HepG2 (cell line): ENCODE data around the gene ABCB4. TPM values are rescaled to one million over a fixed set of nuclear protein-coding genes. Genes with fewer than 3 reads are reported as not detected.

Source experiments
- BCL6 ChIP-seq: IDR thresholded peaks from 2 replicates; pipeline ENCODE4 v1.6.1; 2016; ENCODE audit warnings: missing genetic modification reagents, missing compliant biosample characterization
- CBX5 ChIP-seq: sonication (generic); formaldehyde crosslinking; IDR thresholded peaks from 2 replicates; pipeline ENCODE4 v1.4.0; 2020; ENCODE audit warnings: missing genetic modification reagents, borderline replicate concordance
- DPF2 ChIP-seq: sonication (generic); formaldehyde crosslinking; IDR thresholded peaks from 2 replicates; pipeline ENCODE4 v1.4.0; 2020; ENCODE audit warnings: mild to moderate bottlenecking, low read depth, missing genetic modification reagents, borderline replicate concordance
- FOXK2 ChIP-seq: fragments of 450-650 bp; IDR thresholded peaks from 2 replicates; pipeline ENCODE4 v1.6.1; 2016
- HCFC1 ChIP-seq: fragments of 150-350 bp; IDR thresholded peaks from 2 replicates; pipeline ENCODE4 v1.6.1; 2014; ENCODE audit warnings: low read depth, low read length
- HDAC6 ChIP-seq: fragments of 200-600 bp; sonication (generic); IDR thresholded peaks from 2 replicates; pipeline ENCODE4 v1.7.0; 2017; ENCODE audit warnings: mild to moderate bottlenecking, antibody characterized with exemption, low read length, low read depth
- KLF12 ChIP-seq: sonication (generic); formaldehyde crosslinking; IDR thresholded peaks from 2 replicates; pipeline ENCODE4 v1.4.0; 2020; ENCODE audit warnings: missing genetic modification reagents, borderline replicate concordance
- MAFG ChIP-seq: sonication (generic); formaldehyde crosslinking; IDR thresholded peaks from 2 replicates; pipeline ENCODE4 v1.5.1; 2020; ENCODE audit warnings: mild to moderate bottlenecking, missing genetic modification reagents
- NBN ChIP-seq: fragments of 450-650 bp; conservative IDR thresholded peaks from 2 replicates; pipeline ENCODE4 v1.6.1; 2017
- ONECUT2 ChIP-seq: sonication (generic); formaldehyde crosslinking; IDR thresholded peaks from 2 replicates; pipeline ENCODE4 v1.4.0; 2020; ENCODE audit warnings: missing genetic modification reagents
- PCBP1 ChIP-seq: fragments of 200-400 bp; formaldehyde crosslinking; IDR thresholded peaks from 2 replicates; pipeline ENCODE4 v1.6.1; 2017; ENCODE audit warnings: mild to moderate bottlenecking, low read depth, low read length, borderline replicate concordance
- SMC3 ChIP-seq: IDR thresholded peaks from 2 replicates; pipeline ENCODE4 v1.6.1; 2011; ENCODE audit warnings: low read length, improper control_type of control experiment
- TSC22D2 ChIP-seq: sonication (generic); formaldehyde crosslinking; IDR thresholded peaks from 2 replicates; pipeline ENCODE4 v1.5.1; 2020; ENCODE audit warnings: missing genetic modification reagents, mild to moderate bottlenecking, borderline replicate concordance
- YY1 ChIP-seq: IDR thresholded peaks from 2 replicates; pipeline ENCODE4 v1.6.1; 2011; ENCODE audit warnings: low read length, low read depth, moderate library complexity, mild to moderate bottlenecking; ENCODE audit not compliant: insufficient read depth, insufficient replicate concordance
- ZNF274 ChIP-seq: sonication (generic); formaldehyde crosslinking; IDR thresholded peaks from 2 replicates; pipeline ENCODE4 v1.5.1; 2020; ENCODE audit warnings: mild to moderate bottlenecking, missing genetic modification reagents
- ZNF335 ChIP-seq: sonication (generic); formaldehyde crosslinking; IDR thresholded peaks from 2 replicates; pipeline ENCODE4 v1.4.0; 2020; ENCODE audit warnings: missing genetic modification reagents
- ZNF879 ChIP-seq: sonication (generic); formaldehyde crosslinking; IDR thresholded peaks from 2 replicates; pipeline ENCODE4 v1.8.1; 2023; ENCODE audit warnings: missing genetic modification reagents
- polyA plus RNA-seq, 8 experiments: library from polyadenylated mRNA; depleted of rRNA in 3 of 8; stranded (reverse) in 7 of 8; unstranded in 1 of 8; fragments of >200 nt; fragmentation: Illumina TruSeq in 4 of 8; extraction: Trizol in 4 of 8; gene quantifications; 2 replicates each; pipeline versions ENCODE4 v1.2.1 to v1.2.3, GENCODE V29; 2011 to 2016; ENCODE audit warnings: low read depth in 4 of 8, missing spikeins in 1 of 8, mixed read lengths in 1 of 8; ENCODE audit not compliant: insufficient read depth in 1 of 8
- total RNA-seq, 5 experiments: library from RNA; depleted of rRNA; stranded (reverse); fragments of >200 nt; fragmentation: Illumina TruSeq; extraction: Trizol; gene quantifications; 2 replicates each; pipeline ENCODE4 v1.2.3, GENCODE V29; 2016; ENCODE audit warnings: low read depth in 1 of 5
- TF ChIP-seq, protein P1 (sequence below): sonication (generic); formaldehyde crosslinking; IDR thresholded peaks from 2 replicates; pipeline ENCODE4 v1.4.0; 2020; ENCODE audit warnings: mild to moderate bottlenecking, missing genetic modification reagents
- TF ChIP-seq, protein P2 (sequence below): fragments of 450-650 bp; IDR thresholded peaks from 2 replicates; pipeline ENCODE4 v1.6.1; 2016
- TF ChIP-seq, protein P3 (sequence below): sonication (generic); formaldehyde crosslinking; IDR thresholded peaks from 2 replicates; pipeline ENCODE4 v1.8.0; 2022; ENCODE audit warnings: mild to moderate bottlenecking, missing genetic modification reagents

Gene ABCB4
- total and polyA plus RNA-seq, 2 of the 13 experiments (the other 11 are each of a cell fraction or from before 2014, with no cell fraction given) = 18.0 to 32.4 TPM

DNA sequence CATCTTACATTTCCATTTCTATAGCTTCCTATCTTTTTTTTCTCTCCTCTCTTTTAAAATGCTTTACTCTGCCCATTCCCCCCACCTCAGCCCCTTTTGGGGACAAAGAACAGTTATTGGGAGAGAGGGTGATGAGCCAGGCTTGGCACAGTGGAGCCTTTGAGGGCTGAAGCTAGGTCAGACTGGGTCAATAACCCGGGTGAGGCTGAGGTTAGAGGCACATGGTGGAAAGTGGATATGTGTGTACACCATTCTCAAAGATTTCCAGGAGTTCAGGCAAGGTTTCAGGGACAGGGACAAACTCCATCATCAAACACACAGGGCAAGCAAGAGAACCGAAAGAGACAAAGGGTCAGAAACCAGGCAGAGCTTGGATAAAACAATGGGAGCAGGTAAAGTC is 11.5 kb downstream of the ABCB4 start (continued):
- TF ChIP-seq, protein P1, sequence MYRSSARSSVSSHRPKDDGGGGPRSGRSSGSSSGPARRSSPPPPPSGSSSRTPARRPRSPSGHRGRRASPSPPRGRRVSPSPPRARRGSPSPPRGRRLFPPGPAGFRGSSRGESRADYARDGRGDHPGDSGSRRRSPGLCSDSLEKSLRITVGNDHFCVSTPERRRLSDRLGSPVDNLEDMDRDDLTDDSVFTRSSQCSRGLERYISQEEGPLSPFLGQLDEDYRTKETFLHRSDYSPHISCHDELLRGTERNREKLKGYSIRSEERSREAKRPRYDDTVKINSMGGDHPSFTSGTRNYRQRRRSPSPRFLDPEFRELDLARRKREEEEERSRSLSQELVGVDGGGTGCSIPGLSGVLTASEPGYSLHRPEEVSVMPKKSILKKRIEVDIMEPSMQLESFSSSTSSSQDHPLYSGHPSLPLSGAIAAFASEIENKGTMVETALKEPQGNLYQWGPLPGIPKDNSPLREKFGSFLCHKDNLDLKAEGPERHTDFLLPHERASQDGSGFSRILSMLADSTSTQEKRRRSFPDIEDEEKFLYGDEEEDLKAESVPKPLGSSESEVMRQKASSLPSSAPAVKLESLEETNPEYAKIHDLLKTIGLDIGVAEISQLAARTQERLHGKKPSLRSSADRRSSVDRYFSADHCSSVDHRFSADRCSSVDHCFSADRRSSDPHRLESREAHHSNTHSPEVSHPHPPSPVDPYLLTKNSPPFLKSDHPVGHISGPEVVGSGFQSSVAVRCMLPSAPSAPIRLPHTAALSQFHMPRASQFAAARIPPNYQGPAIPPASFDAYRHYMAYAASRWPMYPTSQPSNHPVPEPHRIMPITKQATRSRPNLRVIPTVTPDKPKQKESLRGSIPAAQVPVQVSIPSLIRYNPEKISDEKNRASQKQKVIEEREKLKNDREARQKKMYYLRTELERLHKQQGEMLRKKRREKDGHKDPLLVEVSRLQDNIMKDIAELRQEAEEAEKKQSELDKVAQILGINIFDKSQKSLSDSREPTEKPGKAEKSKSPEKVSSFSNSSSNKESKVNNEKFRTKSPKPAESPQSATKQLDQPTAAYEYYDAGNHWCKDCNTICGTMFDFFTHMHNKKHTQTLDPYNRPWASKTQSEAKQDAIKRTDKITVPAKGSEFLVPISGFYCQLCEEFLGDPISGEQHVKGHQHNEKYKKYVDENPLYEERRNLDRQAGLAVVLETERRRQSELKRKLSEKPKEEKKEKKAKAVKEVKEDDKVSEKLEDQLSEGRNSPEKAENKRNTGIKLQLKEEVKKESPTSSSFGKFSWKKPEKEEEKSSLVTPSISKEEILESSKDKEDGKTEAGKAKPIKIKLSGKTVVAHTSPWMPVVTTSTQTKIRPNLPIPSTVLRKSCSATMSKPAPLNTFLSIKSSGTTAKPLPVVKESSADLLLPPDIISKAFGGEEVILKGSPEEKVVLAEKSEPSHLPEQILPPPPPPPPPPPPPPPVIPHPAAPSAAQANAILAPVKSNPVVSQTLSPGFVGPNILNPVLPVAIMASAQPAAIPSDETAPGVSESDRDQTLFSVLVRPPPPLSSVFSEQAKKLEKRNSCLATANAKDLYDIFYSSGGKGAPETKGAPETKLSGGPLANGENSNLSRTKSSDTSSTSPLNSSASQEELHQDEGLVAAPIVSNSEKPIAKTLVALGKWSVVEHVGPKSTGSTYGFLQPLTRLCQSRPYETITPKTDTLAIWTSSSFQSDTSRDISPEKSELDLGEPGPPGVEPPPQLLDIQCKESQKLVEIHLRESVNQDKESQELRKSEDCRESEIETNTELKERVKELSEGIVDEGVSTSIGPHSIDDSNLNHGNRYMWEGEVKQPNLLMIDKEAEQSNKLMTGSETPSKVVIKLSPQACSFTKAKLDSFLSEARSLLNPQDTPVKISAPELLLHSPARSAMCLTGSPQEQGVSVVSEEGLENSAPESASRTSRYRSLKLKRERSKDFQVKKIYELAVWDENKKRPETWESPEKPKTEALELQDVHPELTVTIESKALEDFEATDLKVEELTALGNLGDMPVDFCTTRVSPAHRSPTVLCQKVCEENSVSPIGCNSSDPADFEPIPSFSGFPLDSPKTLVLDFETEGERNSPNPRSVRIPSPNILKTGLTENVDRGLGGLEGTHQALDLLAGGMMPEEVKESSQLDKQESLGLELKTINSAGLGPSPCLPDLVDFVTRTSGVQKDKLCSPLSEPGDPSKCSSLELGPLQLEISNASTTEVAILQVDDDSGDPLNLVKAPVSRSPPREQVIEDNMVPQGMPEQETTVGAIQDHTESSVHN (CRISPR knock-in tag) = no peak
- peak; percentile 54; the same call in 1 of the 2 replicates for TF ChIP-seq ONECUT2 (CRISPR knock-in tag)
- TF ChIP-seq, protein P2, sequence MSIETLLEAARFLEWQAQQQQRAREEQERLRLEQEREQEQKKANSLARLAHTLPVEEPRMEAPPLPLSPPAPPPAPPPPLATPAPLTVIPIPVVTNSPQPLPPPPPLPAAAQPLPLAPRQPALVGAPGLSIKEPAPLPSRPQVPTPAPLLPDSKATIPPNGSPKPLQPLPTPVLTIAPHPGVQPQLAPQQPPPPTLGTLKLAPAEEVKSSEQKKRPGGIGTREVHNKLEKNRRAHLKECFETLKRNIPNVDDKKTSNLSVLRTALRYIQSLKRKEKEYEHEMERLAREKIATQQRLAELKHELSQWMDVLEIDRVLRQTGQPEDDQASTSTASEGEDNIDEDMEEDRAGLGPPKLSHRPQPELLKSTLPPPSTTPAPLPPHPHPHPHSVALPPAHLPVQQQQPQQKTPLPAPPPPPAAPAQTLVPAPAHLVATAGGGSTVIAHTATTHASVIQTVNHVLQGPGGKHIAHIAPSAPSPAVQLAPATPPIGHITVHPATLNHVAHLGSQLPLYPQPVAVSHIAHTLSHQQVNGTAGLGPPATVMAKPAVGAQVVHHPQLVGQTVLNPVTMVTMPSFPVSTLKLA = peak; percentile 49
- peak; percentile 95 for TF ChIP-seq BCL6 (CRISPR knock-in tag)
- no peak for TF ChIP-seq NBN
- no peak for TF ChIP-seq HCFC1
- TF ChIP-seq FOXK2 = peak; percentile 35; the same call in 1 of the 2 replicates
- peak; percentile 48; the same call in 1 of the 2 replicates for TF ChIP-seq CBX5 (CRISPR knock-in tag)
- TF ChIP-seq SMC3 = no peak
- peak; percentile 42; the same call in 1 of the 2 replicates for TF ChIP-seq DPF2 (CRISPR knock-in tag)
- TF ChIP-seq YY1 = no peak
- TF ChIP-seq HDAC6 = no peak
- no peak for TF ChIP-seq TSC22D2 (CRISPR knock-in tag)
- TF ChIP-seq KLF12 (CRISPR knock-in tag) = no peak
- TF ChIP-seq, protein P3, sequence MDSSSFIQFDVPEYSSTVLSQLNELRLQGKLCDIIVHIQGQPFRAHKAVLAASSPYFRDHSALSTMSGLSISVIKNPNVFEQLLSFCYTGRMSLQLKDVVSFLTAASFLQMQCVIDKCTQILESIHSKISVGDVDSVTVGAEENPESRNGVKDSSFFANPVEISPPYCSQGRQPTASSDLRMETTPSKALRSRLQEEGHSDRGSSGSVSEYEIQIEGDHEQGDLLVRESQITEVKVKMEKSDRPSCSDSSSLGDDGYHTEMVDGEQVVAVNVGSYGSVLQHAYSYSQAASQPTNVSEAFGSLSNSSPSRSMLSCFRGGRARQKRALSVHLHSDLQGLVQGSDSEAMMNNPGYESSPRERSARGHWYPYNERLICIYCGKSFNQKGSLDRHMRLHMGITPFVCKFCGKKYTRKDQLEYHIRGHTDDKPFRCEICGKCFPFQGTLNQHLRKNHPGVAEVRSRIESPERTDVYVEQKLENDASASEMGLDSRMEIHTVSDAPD (CRISPR knock-in tag) = peak; percentile 79; the same call in 1 of the 2 replicates
- no peak for TF ChIP-seq ZNF274 (CRISPR knock-in tag)
- TF ChIP-seq ZNF879 (CRISPR knock-in tag) = no peak
- TF ChIP-seq PCBP1 = no peak
- TF ChIP-seq MAFG = no peak
- no peak for TF ChIP-seq ZNF335
